Smooth muscle cell (in vitro differentiated cells): ENCODE data around the gene PKD1L1. TPM values are rescaled to one million over a fixed set of nuclear protein-coding genes. Genes with fewer than 3 reads are reported as not detected.

Experiments used
- DNase-seq: peaks from one replicate; lab custom pipeline; 2025; ENCODE audit not compliant: unreplicated experiment; lab: John Stamatoyannopoulos, UW
- H2AFZ ChIP-seq: fragments of 200-600 bp; sonication (generic); 2 replicates; pipeline ENCODE4 v1.6.0; 2016; ENCODE audit warnings: antibody characterized with exemption, low read depth, mild to moderate bottlenecking
- H3F3A ChIP-seq: fragments of 200-600 bp; sonication (generic); 2 replicates; pipeline ENCODE4 v1.6.0; 2017; ENCODE audit warnings: antibody characterized with exemption, low read depth
- H3K27ac ChIP-seq: fragments of 200-600 bp; sonication (generic); 2 replicates; pipeline ENCODE4 v1.5.1; 2016; ENCODE audit warnings: low read depth, mild to moderate bottlenecking
- H3K27me3 ChIP-seq: fragments of 200-600 bp; sonication (generic); 2 replicates; pipeline ENCODE4 v1.6.1; 2016; ENCODE audit warnings: low read depth, mild to moderate bottlenecking
- H3K36me3 ChIP-seq: fragments of 200-600 bp; sonication (generic); 2 replicates; pipeline ENCODE4 v1.5.1; 2016; ENCODE audit warnings: low read depth
- H3K4me1 ChIP-seq: fragments of 200-600 bp; sonication (generic); 2 replicates; pipeline ENCODE4 v1.5.1; 2016; ENCODE audit warnings: low read depth
- H3K4me2 ChIP-seq: fragments of 200-600 bp; sonication (generic); 2 replicates; pipeline ENCODE4 v1.6.0; 2016; ENCODE audit warnings: mild to moderate bottlenecking
- H3K4me3 ChIP-seq: fragments of 200-600 bp; sonication (generic); 2 replicates; pipeline ENCODE4 v1.5.1; 2016; ENCODE audit warnings: mild to moderate bottlenecking
- H3K79me2 ChIP-seq: fragments of 200-600 bp; sonication (generic); 2 replicates; pipeline ENCODE4 v1.6.0; 2016; ENCODE audit warnings: low read depth, mild to moderate bottlenecking
- H3K9ac ChIP-seq: fragments of 200-600 bp; sonication (generic); 2 replicates; pipeline ENCODE4 v1.6.0; 2016; ENCODE audit warnings: low read depth
- H3K9me3 ChIP-seq: fragments of 200-600 bp; sonication (generic); replicated peaks from 2 replicates; pipeline ENCODE4 v1.5.1; 2016; ENCODE audit warnings: low read depth
- H4K20me1 ChIP-seq: fragments of 200-600 bp; sonication (generic); 2 replicates; pipeline ENCODE4 v1.6.0; 2016; ENCODE audit warnings: low read depth
- CTCF ChIP-seq: fragments of 200-600 bp; sonication (generic); IDR thresholded peaks from 2 replicates; pipeline ENCODE4 v1.5.1; 2017; ENCODE audit warnings: borderline replicate concordance, mild to moderate bottlenecking, antibody characterized with exemption; ENCODE audit not compliant: insufficient read depth, poor library complexity, severe bottlenecking
- WGBS: methylation state at CpG from one replicate; pipeline ENCODE4 v1.1.7; 2016; ENCODE audit warnings: low lambda C conversion rate; 5-methylcytosine and 5-hydroxymethylcytosine counted together
- polyA plus RNA-seq: library from polyadenylated mRNA; unstranded; fragments of >200 nt; fragmentation: Nextera tagmentation; extraction: Ambion mirVana; gene quantifications from 2 replicates; pipeline ENCODE4 v1.2.1, GENCODE V29; 2016
- total RNA-seq: library from RNA; depleted of rRNA; stranded (reverse); fragments of >200 nt; gene quantifications from 2 replicates; pipeline ENCODE4 v1.2.3, GENCODE V29; 2014

Gene PKD1L1
- total and polyA plus RNA-seq, 2 experiments from 2014 or later, result 0.04 to 0.06 TPM

DNA sequence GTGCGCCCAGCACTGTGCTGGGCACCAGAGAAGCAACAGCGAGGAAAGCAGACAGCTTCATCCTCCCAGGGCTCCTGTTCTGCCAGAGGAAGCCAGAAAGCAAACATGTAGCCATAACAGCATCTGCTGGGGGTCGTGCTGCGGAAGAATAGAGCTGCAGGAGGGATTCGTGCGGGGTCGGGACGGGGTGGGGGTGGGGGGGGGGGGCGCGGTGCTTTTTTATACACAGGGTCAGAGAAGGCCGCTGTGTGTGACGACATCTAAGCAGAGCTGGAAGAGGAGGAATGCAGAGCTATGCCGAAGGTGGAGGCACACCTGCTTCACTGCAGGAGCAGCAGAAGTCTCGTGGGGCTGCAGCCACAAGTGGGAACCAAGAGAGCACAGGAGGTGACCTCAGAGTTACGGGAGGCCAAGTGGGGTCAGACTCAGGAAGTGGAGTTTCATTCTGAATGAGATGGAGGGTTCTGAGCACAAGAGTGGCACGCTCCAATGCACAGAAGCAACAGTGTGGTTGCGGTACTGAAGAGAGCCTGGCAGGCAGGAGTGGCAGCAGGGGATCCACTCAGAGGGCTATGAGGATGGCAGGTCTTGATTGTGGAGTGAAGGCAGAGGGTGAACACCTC is 11.1 kb downstream of the PKD1L1 start:
- no peak for DNase-seq
- Histone ChIP-seq H3K4me2 (no peak overlapping the region), H3K27ac (no peak overlapping the region), H4K20me1 (no peaks in the 10 kb centered on the region), H3K4me3 (no peak overlapping the region), H3K79me2 (no peaks in the 10 kb centered on the region), H3K27me3 (no peaks in the 10 kb centered on the region), H3K9ac (no peak overlapping the region), H3K36me3 (no peaks in the 10 kb centered on the region), H3F3A (no peaks in the 10 kb centered on the region), H3K9me3 (no peaks in the 10 kb centered on the region), H2AFZ (no peak overlapping the region), H3K4me1 (peaks cover 5% of the 10 kb centered on the region)
- WGBS, result 79% methylated on average over 17 of the region's 17 CpGs
- no peak for TF ChIP-seq CTCF

GRCh38 chr7:47936323-47936722 is 11.9 kb downstream of the PKD1L1 start:
- H3K4me3 ChIP-seq, result no peak overlapping the region
- H2AFZ ChIP-seq, result no peak overlapping the region

DNA sequence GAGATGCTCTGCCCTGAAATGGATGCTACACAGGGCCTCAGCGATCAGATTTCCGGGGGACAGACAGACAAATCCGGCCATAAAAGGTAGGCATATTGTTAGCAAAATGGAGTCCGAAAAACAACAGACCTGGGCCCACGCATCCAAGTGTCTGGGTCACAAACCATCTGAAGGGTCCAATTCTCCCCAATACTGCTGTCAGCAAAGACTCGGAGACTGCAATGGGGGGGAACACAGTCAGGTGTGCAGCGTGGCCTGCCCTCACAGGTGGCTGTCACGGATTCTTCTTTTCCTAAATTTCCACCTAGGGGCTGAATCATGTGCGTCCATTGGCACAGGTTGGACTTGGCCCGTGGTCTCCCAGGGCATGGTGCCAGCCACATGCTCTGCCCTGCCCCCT is 12.9 kb downstream of the PKD1L1 start:
- Histone ChIP-seq H3K9me3 (no peaks in the 10 kb centered on the region), H4K20me1 (no peaks in the 10 kb centered on the region), H3K4me3 (no peak overlapping the region), H3F3A (no peaks in the 10 kb centered on the region), H3K4me1 (no peaks in the 10 kb centered on the region), H3K27me3 (no peaks in the 10 kb centered on the region), H2AFZ (no peak overlapping the region), H3K4me2 (no peak overlapping the region), H3K36me3 (no peaks in the 10 kb centered on the region), H3K9ac (no peak overlapping the region), H3K27ac (no peak overlapping the region), H3K79me2 (no peaks in the 10 kb centered on the region)
- 96% methylated on average over 10 of the region's 10 CpGs for whole genome bisulfite sequencing
- TF ChIP-seq CTCF, result no peak
- no peak for DNase-seq

More at GRCh38 chr7:47936323-47936722, 11.9 kb downstream of the PKD1L1 start:
- Histone ChIP-seq H3K79me2 (no peaks in the 10 kb centered on the region), H3F3A (no peaks in the 10 kb centered on the region), H4K20me1 (no peaks in the 10 kb centered on the region), H3K27me3 (no peaks in the 10 kb centered on the region), H3K4me1 (no peaks in the 10 kb centered on the region), H3K27ac (no peak overlapping the region), H3K4me2 (no peak overlapping the region), H3K9ac (no peak overlapping the region), H3K9me3 (no peaks in the 10 kb centered on the region), H3K36me3 (no peaks in the 10 kb centered on the region)
- 81% methylated on average over 4 of the region's 4 CpGs for WGBS
- no peak for DNase-seq
- no peak for TF ChIP-seq CTCF

GRCh38 chr7:47934831-47935230 is 13.4 kb downstream of the PKD1L1 start:
- no peaks in the 10 kb centered on the region for H3K4me1 ChIP-seq
- no peak overlapping the region for H3K4me2 ChIP-seq
- H3K27ac ChIP-seq, result no peak overlapping the region
- H3K9me3 ChIP-seq, result no peaks in the 10 kb centered on the region
- no peaks in the 10 kb centered on the region for H3F3A ChIP-seq
- no peaks in the 10 kb centered on the region for H3K36me3 ChIP-seq
- no peak overlapping the region for H3K4me3 ChIP-seq
- WGBS, result 78% methylated on average over 6 of the region's 6 CpGs
- no peaks in the 10 kb centered on the region for H4K20me1 ChIP-seq
- DNase-seq, result no peak
- no peaks in the 10 kb centered on the region for H3K27me3 ChIP-seq
- TF ChIP-seq CTCF, result no peak
- no peak overlapping the region for H2AFZ ChIP-seq
- H3K79me2 ChIP-seq, result no peaks in the 10 kb centered on the region
- H3K9ac ChIP-seq, result no peak overlapping the region
